ENCODE data around the gene ARID1B.
"Not testable (repeated sequence)": the region's sequence is repeated elsewhere in the genome, so short reads cannot be mapped to it uniquely, and the experiment has no call there.

ARID1B gene

GRCh38 chr6:157147054-157148026, 370.2 kb downstream of the ARID1B start:
- not testable (repeated sequence) for DNase-seq

- DNase-seq = no peak
Observed at GRCh38 chr6:157148391-157149323, 371.5 kb downstream of the ARID1B start.

GRCh38 chr6:157150076-157150475, 372.9 kb downstream of the ARID1B start:
- DNase-seq = no peak

GRCh38 chr6:157151029-157151428, 373.9 kb downstream of the ARID1B start:
- no peak for DNase-seq

GRCh38 chr6:157151989-157152388, 374.8 kb downstream of the ARID1B start:
- no peak for DNase-seq

- DNase-seq = no peak
Observed at GRCh38 chr6:157152556-157152955, 375.4 kb downstream of the ARID1B start.

GRCh38 chr6:157155804-157156203, 378.6 kb downstream of the ARID1B start:
- DNase-seq = no peak

- DNase-seq = no peak
Observed at GRCh38 chr6:157157258-157157657, 380.1 kb downstream of the ARID1B start.

- no peak for DNase-seq
Observed at GRCh38 chr6:157158456-157158855, 381.3 kb downstream of the ARID1B start.

- no peak for DNase-seq
Observed at GRCh38 chr6:157158897-157159296, 381.7 kb downstream of the ARID1B start.

GRCh38 chr6:157159348-157159747, 382.2 kb downstream of the ARID1B start:
- DNase-seq = no peak

- no peak for DNase-seq
Observed at GRCh38 chr6:157161912-157162311, 384.7 kb downstream of the ARID1B start.

- no peak for DNase-seq
Observed at GRCh38 chr6:157162766-157163433, 385.7 kb downstream of the ARID1B start.

- no peak for DNase-seq
Observed at GRCh38 chr6:157163434-157164159, 386.4 kb downstream of the ARID1B start.

GRCh38 chr6:157164972-157165371, 387.8 kb downstream of the ARID1B start:
- DNase-seq = no peak

GRCh38 chr6:157166784-157167183, 389.6 kb downstream of the ARID1B start:
- no peak for DNase-seq

GRCh38 chr6:157167837-157168236, 390.7 kb downstream of the ARID1B start:
- no peak for DNase-seq

- DNase-seq = no peak
Observed at GRCh38 chr6:157168471-157168870, 391.3 kb downstream of the ARID1B start.

GRCh38 chr6:157169226-157169625, 392.0 kb downstream of the ARID1B start:
- DNase-seq = no peak

GRCh38 chr6:157169656-157170055, 392.5 kb downstream of the ARID1B start:
- DNase-seq = no peak

GRCh38 chr6:157170535-157170934, 393.4 kb downstream of the ARID1B start:
- DNase-seq = no peak

GRCh38 chr6:157171801-157172200, 394.6 kb downstream of the ARID1B start:
- DNase-seq = no peak

Measured in T-helper 9 cell (primary cell).